NCI-H2081 (cell line): Measurements from ENCODE around the gene TMEM132A.

Source experiments
- DNase-seq, 2 experiments: peaks; one replicate each; lab custom pipeline; 2025; lab: John Stamatoyannopoulos, UW

The TMEM132A gene

DNA sequence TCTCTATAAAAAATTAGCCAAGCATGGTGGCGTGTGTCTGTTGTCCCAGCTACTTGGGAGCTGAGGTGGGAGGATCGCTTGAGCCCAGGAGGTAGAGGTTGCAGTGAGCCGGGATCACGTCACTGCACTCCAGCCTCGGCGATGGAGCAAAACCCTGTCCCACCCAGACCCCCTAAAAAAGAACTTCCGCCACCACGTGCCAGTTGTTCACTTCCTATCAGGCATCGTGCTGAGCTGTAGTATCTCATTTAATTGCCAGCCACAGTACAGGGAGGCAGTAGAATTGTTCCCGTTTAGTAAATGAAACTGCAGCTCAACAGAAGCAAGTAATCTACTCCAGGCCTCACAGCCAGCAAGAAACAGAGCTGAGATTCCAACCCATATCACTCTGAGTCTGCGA is 3.0 kb upstream of the TMEM132A start:
- DNase-seq = no peak

DNA sequence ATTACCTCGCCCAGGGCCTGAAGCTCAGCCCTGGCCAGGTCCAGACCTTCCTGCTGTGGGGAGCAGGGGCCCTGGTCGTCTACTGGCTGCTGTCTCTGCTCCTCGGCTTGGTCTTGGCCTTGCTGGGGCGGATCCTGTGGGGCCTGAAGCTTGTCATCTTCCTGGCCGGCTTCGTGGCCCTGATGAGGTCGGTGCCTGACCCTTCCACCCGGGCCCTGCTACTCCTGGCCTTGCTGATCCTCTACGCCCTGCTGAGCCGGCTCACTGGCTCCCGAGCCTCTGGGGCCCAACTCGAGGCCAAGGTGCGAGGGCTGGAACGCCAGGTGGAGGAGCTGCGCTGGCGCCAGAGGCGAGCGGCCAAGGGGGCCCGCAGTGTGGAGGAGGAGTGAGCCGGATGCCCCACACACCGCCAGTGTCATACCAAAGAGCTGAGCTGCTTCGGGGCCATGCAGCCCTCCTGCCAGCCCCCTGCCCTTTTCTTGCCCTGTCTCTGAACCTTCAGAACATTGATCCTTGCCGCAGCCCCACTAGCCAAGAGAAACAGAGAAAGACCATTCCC is 2.4 kb upstream of the TMEM132A start:
- DNase-seq = no peak

DNA sequence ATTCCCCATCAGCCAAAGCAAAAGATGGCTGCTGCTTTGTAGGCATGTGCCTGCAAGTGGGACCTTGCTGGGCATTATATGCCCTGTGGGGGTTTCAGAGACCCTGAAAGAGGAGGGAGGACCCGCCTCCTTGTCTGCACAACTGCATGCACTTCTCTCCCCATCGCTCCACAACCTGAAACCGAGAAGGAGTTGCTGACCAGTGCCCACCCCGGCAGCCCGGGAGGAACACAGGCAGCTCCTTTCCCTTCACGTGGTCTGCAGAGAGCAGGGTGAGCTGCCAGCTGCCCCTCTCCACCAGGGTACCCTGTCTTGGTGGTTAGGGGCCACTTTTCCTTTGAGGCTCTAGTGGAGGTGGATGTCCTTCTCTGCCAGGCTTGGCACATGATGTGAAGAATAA is 1.4 kb upstream of the TMEM132A start:
- DNase-seq = no peak

DNA sequence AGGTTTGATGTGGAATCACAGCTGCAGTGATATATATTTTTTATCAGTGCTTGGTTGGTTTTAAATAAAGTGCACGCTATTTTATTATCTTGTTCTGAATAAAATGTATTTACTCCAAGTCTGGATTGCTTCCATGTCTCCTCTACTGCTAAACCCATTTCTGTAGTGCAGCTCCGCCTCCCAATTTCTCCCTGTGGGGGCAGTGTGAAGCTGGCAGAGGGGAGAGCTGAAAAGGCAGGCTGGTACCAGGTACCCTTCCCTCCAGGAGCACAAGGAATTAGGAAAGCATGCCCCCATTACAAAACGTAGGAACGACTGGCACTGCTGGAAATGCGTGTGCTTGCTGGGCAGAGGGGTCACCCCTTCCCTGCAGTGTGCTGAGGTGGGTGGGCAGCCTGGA is 934 bp upstream of the TMEM132A start:
- no peak for DNase-seq

DNA sequence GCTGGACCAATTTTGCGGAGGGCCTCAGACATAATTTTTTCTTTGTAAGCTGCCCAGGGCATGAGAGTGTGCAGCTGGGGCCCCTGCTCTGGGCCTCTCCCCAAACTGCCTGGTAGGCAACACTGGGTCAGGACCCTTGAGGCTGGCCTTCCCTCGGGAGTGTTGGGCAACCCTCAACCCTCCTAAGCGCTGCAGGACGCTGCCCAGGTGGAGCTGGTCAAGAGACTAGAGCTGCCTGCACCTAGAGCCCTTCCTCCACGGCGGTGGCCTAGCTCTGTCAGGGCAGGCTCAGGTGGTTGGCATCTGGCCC is 505 bp upstream of the TMEM132A start:
- DNase-seq = no peak

DNA sequence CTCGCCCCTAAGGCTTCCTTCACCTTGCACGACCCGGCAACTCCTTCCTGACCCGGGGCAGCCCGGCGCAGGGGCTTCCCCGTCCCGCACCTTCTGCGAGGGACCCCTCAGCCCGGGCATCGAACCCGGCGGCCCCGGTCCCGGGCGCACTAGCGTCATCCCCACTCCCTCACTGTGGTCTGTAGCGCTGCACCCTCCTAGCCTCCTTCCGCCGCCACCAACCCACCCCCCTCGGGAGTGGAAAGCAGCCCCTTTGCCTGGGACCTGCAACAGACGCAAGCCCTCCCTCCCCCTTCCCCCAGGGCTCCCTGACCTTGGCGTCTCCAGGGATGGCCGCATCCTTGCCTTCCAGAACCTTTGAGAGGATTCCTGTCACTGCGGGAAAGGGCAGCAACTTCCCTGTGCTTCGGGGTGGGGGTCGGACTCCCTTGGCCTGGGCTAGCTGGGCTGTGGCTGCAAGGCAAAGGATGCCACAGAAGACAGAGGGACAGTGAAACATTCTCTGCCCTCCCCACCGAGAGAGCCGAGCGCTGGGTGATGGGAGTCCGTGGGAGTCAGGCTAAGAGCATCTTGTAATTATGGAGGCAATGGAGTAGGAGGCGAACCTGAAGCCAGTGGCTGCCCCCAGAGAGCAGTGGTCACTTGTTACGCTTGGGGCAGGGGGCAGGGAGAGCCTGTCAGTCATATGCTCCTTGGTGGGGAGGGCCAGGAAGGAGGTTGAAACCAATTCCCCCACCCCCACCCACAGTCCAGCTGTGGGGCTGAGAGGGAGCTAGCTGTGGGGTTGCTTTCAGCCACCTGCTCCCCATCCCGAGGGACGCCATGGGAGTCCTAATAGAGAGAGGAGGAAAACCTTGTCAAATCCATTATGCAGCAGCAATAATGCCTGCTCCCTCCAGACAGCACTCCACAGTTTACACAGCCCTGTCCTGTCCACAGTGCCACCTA is 920 bp downstream of the TMEM132A start:
- DNase-seq = peak; percentile 16 to 58

DNA sequence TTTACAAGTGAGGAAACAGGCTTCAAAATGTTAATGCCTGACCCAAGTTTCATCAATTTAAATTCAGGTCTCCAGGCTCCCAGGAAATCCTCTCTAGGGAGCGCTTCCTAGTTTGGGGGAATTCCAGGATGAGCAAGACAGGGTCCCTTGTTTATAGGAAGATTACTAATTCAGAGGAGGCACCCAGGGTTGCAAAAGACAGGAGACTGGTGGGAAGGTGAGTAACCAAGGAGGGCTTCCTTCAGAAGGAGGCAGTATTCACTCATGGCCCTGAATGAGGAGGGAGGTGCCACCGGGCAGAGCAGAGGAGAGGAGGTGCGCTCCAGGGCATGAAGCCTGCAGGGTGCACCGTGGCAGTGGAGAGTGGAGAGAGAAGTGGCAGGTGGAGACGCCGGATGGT is 1.6 kb downstream of the TMEM132A start:
- DNase-seq = peak in 1 of 2 experiments; percentile 12

DNA sequence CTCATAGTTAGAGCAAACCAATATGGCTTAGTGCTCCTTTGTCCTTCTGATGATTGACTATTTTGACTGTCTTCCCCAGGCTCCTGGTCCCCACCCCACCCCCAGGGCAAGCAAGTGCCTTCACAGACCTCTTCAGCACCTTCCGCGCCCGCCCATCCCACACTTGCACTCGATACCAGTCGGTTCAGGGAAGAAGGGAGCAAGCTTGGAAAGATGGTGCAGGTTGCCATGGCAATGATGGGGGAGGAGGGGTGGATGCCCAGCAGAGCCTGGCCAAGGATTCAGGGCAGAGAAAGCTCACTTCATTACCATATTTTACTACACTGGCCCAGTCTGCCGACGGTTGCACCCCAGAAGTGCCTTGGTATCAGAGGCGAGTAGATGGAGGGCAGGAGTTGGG is 2.2 kb downstream of the TMEM132A start:
- DNase-seq = no peak

DNA sequence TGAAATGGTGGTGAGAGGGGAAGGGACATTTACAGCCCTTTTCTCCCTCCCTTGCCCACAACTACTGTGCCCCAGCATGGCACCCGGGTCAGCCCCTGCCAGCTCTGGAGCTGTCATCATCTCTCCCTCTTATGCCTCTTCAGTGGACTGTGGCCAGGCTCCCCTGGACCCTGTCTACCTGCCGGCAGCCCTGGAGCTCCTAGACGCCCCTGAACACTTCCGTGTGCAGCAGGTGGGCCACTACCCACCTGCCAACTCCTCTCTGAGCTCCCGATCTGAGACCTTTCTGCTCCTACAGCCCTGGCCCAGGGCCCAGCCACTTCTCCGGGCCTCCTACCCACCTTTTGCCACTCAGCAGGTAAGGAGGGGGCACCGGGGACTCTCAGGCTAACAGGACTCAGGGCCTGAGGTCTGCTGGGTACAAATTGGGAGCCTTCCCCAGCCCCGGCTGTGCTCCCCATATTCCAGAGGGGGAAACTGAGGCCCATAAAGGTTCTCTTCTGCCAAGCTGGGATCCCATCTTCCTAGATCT is 2.9 kb downstream of the TMEM132A start:
- no peak for DNase-seq

DNA sequence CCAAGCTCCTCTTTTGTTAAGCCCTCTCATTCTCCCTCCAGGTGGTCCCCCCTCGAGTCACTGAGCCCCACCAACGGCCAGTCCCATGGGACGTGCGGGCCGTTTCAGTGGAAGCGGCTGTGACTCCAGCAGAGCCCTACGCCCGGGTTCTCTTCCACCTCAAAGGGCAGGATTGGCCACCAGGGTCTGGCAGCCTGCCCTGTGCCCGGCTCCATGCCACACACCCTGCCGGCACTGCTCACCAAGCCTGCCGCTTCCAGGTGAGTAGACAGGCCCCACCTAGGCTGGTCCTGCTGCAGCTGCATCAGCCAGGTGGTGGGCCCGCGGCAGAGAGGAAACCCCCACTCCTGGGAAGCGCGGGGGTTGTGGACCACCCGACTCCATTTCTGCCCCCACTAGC is 3.3 kb downstream of the TMEM132A start:
- DNase-seq = no peak

DNA sequence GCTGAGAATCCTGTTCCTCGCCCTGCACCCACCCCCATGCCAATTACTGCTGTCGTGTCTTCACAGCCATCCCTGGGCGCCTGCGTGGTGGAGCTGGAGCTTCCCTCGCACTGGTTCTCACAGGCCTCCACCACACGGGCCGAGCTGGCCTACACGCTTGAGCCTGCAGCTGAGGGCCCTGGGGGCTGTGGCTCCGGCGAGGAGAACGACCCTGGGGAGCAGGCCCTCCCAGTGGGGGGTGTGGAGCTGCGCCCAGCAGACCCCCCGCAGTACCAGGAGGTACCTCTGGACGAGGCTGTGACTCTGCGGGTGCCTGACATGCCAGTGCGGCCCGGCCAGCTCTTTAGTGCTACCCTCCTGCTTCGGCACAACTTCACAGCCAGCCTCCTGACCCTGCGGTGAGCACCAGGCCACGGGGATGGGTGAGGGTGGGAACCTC is 4.3 kb downstream of the TMEM132A start:
- no peak for DNase-seq

DNA sequence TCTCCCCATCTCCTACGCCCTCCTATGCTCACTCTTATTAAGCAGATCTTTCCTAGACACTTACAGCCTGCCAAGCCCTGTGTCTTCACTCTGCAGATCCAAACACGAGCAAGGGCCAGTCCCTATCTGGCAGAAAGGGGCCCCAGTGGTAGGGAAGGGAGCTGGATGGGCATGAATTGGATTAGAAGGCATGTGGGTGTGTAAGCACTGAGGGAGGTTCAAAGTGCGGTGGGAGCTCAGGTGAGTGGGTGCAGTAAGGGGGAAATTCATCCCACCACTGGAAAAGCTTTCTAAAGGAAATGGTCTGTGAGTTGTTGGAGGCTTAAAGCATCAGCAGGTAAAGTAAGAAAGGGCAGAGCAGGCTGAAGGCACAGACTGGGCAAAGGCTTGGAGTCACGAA is 5.5 kb downstream of the TMEM132A start:
- no peak for DNase-seq

DNA sequence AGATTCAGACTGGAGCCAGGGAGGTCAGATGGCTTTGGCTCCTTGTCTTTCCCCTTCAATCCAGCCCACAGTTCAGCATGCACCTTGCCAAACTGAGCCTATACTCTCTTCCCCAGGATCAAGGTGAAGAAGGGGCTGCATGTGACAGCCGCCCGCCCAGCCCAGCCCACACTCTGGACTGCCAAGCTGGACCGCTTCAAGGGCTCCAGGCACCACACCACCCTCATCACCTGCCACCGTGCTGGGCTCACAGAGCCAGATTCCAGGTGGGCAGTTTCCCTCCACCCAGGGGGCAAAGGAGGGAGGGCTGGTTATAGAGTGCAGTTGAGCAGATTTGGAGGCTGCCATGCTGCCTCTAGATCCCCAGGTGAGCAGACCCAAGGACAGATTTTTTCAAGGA is 6.1 kb downstream of the TMEM132A start:
- DNase-seq = no peak

DNA sequence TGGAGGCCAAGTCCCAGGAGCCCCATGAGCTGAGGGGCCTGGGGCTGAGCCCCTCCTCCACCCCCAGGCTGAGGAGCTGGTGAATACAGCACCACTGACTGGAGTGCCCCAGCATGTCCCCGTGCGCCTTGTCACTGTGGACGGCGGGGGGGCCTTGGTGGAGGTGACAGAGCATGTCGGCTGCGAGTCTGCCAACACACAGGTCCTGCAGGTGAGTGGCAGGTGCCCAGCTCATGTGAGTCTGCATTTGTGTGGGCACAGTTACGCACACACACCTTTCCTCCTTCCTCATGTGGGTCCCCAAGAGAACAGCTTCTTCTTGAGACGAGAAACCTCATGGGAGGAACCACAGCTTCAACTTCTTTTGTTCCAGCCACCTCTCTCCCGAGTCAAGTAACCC is 7.7 kb downstream of the TMEM132A start:
- DNase-seq = no peak

DNA sequence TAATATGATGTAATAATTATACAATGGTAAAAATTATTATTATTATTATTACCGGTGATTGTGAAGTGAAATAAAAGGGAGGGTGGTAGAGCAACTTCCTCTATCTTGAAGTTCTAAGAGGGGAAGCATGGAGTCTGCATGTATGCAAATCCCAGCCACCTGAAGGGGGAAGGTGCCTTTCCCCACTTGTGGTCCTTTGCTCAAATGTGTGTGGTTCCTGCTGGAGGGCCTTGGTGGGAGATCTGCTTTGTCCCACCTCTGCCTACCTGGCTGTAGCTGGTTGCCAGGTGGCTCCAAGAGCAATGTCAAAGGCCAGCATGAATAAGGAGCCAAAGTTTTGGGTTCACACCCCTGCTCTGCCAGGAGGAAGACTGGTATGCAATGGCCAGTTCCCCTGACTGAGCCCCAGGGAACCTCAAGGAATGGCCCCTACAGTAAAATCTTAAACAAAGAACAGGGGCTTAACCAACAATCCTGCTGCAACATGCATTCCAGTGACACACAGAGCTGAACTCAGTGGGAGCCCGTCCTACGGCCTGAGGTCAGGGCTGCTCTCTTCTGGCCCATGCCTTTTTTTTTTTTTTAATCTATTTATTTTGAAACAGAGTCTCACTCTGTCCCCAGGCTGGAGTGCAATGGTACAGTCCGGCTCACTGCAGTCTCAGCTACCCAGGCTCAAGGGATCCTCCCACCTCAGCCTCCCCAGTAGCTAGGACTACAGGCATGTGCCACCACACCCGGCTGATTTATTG is 8.5 kb downstream of the TMEM132A start:
- no peak for DNase-seq

DNA sequence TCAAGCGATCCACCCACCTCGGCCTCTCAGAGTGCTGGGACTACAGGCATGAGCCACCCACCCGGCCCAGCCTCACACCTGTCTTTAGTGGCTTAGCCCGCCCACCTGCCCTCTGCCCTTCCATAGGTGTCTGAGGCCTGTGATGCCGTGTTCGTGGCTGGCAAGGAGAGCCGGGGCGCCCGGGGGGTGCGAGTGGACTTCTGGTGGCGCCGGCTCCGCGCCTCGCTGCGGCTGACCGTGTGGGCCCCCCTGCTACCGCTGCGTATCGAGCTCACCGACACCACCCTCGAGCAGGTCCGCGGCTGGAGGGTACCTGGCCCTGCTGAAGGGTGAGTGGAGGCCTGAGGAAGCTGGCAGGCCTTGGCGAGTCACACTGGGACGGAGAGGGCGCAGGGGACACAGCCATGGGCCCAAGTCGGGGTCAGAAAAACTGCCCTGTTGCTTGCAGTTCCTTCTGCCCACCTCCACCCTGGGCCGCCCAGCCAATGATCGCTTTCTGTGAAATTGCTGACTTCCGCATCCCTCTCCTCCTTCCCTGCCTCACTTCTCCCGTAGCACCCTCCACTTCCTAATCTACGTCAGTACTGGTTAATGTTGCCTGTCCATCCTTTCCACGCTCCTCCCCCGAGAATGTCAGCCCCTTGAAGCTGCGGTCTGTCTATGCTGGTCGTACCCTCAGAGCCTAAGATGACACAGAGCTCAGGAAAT is 9.3 kb downstream of the TMEM132A start:
- DNase-seq = no peak

DNA sequence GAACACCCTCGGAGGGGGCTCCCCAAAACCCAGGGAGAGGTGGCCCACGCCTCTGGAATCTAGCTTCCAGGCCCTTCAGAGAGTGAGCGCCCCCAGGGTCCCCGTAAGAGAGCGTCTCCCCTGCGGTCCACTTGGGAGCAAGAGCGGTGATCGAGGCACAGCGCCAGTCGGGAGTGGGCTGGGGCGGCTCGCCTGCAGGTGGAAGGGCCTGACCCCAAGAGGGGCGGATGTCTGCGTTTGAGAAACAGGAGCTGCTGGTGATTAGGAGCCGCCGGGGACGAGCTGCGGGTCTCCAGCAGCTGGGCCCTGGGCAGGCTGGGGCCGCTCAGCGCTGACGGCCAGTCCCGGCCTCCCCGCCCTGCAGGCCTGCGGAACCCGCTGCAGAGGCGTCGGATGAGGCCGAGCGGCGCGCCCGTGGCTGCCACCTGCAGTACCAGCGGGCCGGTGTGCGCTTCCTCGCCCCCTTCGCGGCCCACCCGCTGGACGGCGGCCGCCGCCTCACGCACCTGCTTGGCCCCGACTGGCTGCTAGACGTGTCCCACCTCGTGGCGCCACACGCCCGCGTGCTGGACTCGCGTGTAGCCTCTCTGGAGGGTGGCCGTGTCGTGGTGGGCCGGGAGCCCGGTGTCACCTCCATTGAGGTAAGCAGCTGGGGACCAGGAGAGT is 10.0 kb downstream of the TMEM132A start:
- DNase-seq = no peak

DNA sequence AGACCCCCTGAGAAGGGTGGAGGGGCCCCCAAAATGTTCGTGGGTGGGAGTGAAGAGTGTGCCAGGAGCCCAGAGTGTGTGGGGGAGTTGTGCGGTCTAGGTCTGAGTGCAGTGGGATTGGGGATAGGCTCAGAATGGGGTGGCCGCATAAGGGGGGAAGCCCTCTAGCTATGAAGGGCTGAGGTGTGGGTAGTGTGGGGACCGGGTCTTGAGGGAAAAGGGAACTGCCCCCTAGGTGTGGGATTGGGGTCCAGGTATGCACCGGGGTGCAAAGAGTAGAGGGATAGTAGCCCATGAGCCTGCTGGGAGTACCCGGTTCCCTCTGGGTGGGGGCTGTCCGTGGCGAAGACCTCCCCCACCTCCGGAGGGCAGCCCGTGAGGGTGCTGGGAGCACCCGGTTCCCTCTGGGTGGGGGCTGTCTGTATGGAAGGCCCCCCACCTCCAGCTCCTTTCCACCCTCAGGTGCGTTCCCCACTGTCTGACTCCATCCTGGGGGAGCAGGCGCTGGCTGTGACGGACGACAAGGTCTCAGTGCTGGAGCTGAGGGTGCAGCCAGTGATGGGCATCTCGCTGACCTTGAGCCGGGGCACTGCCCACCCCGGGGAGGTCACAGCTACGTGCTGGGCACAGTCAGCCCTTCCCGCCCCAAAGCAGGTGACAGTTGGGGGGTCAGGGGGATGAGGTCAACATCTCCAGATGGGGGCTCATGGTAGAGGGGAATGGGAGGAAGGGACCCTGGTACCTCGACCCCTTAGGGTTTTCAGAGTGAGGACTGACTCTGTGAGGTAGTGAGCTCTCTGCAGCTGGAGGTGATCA is 10.7 kb downstream of the TMEM132A start:
- no peak for DNase-seq

DNA sequence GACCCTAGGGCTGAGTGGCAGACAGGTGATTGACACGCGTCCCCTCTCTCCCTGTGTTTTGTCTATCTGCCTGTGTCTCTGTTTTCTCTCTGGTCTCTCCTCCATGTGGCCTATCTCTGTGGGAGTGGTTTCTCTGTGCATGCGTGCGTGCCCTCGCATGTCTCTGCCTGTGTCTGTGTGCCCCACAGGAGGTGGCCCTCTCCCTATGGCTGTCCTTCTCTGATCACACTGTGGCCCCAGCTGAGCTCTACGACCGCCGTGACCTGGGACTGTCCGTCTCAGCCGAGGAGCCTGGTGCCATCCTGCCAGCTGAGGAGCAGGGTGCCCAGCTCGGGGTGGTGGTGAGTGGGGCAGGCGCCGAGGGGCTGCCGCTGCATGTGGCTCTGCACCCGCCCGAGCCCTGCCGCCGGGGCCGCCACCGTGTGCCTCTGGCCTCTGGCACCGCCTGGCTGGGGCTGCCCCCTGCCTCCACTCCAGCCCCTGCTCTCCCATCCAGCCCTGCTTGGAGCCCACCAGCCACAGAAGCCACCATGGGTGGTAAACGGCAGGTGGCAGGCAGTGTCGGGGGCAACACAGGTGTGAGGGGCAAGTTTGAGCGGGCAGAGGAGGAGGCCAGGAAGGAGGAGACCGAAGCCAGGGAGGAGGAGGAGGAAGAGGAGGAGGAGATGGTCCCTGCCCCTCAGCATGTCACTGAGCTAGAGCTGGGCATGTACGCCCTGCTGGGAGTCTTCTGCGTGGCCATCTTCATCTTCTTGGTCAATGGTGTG is 11.6 kb downstream of the TMEM132A start:
- DNase-seq = no peak
